Stimulated activated CD4-positive, alpha-beta T cell treated with anti-CD3 and anti-CD28 coated beads, Interleukin-4, amount 100 ng/mL, for 24 hours (primary cell): ENCODE data around the gene PHGDH.
"Not testable (repeated sequence)": the region's sequence is repeated elsewhere in the genome, so short reads cannot be mapped to it uniquely, and the experiment has no call there.

Experiments
- DNase-seq: peaks from one replicate; pipeline ENCODE4 v3.0.0-alpha.2; 2020

PHGDH gene

GRCh38 chr1:119701659-119702058 lies 10.1 kb upstream of the PHGDH start:
- DNase-seq = no peak

GRCh38 chr1:119702384-119702783 lies 9.3 kb upstream of the PHGDH start:
- DNase-seq = no peak

GRCh38 chr1:119703666-119704450 lies 7.9 kb upstream of the PHGDH start:
- DNase-seq = no peak

- DNase-seq = not testable (repeated sequence)
These were observed 5.1 kb upstream of the PHGDH start for GRCh38 chr1:119706599-119706998.

GRCh38 chr1:119711356-119711803 lies 354 bp upstream of the PHGDH start:
- DNase-seq = not testable (repeated sequence)

GRCh38 chr1:119712342-119713038 lies 756 bp downstream of the PHGDH start:
- DNase-seq = peak; percentile 53

GRCh38 chr1:119713039-119713748 lies 1.5 kb downstream of the PHGDH start:
- no peak for DNase-seq

GRCh38 chr1:119713749-119714456 lies 2.2 kb downstream of the PHGDH start:
- no peak for DNase-seq

GRCh38 chr1:119714583-119714982 lies 2.8 kb downstream of the PHGDH start:
- no peak for DNase-seq

GRCh38 chr1:119715542-119715941 lies 3.8 kb downstream of the PHGDH start:
- no peak for DNase-seq

- DNase-seq = no peak
These were observed 6.7 kb downstream of the PHGDH start for GRCh38 chr1:119718409-119718808.

- DNase-seq = no peak
These were observed 7.2 kb downstream of the PHGDH start for GRCh38 chr1:119718972-119719371.

- no peak for DNase-seq
These were observed 9.2 kb downstream of the PHGDH start for GRCh38 chr1:119720866-119721440.

- DNase-seq = no peak
These were observed 10.2 kb downstream of the PHGDH start for GRCh38 chr1:119721896-119722295.

GRCh38 chr1:119724611-119725218 lies 13.0 kb downstream of the PHGDH start:
- no peak for DNase-seq

- no peak for DNase-seq
These were observed 13.9 kb downstream of the PHGDH start for GRCh38 chr1:119725626-119726025.

- DNase-seq = no peak
These were observed 16.3 kb downstream of the PHGDH start for GRCh38 chr1:119727991-119728390.

- DNase-seq = no peak
These were observed 17.3 kb downstream of the PHGDH start for GRCh38 chr1:119729044-119729443.

- DNase-seq = no peak
These were observed 19.3 kb downstream of the PHGDH start for GRCh38 chr1:119731060-119731459.

- DNase-seq = no peak
These were observed 20.2 kb downstream of the PHGDH start for GRCh38 chr1:119731741-119732430.

- DNase-seq = no peak
These were observed 20.9 kb downstream of the PHGDH start for GRCh38 chr1:119732465-119733168.
